ENCODE measurements around the gene SORCS2.

The SORCS2 gene

DNA sequence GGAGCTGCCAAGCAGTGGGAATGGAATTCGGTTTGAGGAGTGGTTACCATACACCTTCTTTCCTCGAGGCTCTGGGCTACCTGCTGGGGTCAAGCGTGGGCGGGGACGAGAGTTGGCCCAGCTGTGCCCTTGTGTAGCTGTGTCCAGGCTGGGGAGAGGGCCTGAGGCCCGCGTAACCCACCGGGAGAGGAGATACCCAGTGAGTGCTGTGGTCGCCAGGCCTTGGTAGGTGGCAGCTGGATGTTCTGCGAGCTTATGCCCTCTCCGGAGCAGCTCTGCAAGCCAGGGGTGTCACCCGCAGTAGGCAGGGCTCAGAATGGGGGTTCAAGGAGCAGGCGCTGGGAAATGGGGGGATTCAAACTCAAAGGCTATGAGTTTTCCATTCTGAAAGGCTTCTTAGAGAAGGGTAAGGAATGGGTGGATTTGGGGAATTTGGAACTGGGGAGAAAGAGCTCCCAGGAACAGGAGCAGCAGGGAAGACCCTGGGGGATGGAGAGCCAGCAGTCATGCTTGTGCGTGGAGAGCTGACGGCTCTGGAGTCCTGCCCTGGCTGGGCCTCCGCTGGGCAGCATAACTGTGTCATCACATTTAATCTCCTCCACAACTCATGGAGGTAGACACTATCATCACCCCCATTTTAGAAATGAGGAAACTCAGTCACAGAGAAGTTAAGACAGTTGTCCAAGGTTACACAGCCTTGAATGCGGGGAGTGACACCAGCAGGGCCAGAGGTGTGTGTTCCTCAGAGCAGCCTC, 117.5 kb downstream of the SORCS2 start:
- no peak for DNase-seq

DNA sequence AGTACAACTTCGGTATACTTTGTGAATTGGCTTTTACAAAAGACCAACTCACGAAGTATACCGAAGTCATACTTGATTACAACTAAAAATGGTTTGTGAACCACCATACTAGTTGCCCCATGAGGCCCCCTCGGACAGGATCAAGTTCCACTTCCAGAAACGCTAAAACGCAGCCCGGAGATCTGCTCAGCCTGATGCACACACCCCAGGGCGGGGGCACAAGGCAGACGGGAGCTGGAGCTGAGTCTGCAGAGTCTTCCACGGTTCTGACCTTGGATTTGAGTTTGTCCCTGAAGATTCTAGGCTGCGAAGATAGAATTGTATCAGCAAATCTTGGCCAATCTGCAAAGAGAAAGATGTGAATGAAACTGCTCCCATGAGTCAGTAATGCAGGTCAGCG, 118.1 kb downstream of the SORCS2 start:
- no peak for DNase-seq

DNA sequence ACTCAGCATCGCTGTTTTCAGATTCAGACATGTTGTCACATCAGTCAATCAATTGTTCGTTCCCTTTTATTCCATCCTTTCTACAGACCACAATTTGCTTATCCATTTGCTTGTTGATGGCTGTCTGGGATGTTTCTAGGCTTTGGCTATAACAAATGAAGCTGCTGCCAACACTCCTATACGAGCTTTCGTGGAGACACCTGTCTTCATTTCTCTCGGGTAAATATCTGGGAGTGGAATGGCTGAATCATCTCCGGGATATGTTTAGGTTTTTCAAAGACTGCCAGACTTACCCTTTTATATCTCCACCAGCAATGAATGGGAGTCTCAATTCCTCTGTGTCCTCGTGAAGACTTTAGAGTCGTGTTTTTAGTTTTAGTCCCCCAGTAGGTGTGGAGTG, 118.9 kb downstream of the SORCS2 start:
- DNase-seq: no peak

DNA sequence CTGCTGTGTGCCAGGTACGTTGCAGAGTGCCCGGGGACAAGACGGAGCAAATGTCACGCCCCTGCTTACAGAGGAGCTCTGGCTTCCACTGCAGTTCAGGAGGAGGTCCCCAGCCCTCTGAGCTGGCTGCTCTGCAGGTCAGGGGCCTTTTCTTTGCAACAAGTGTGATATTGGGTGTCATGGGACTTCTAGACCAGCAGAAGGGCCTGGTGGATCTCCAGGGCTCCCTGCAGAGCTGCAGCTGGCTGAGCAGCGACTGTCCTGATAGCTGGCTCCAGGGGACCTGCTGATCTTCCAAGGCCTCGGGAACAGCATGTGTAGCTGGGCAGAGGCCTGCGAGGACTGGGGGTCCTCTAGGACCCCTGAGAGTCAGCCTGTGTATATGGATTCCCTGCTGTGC, 120.4 kb downstream of the SORCS2 start:
- no peak for DNase-seq

DNA sequence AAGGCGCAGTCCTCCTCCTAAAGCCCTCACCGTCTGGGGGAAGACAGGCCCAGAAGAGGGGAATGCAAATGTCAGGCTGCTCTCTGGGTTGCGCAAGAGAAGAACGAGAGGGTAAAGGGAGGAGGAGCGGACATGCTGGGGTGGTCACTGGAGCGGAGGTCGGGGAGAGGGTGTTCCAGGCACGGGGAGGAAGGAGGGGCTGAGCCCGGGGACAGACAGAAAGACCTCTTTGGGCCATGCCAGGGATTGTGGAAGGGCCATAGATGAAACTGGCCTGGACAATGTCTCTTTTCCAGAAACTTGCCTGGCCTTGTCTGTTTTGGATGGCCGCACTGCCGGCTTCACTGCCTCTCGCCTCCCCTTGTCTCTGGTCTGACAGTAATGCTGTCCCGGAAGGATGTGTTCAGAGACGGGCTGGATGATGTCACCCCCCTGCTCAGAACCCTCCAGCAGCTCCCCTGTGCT, 121.0 kb downstream of the SORCS2 start:
- DNase-seq: no peak

- DNase-seq: no peak
Observed at GRCh38 chr4:7313991-7314390, 121.7 kb downstream of the SORCS2 start.

GRCh38 chr4:7315286-7315685, 122.9 kb downstream of the SORCS2 start:
- DNase-seq: no peak

GRCh38 chr4:7315935-7316334, 123.6 kb downstream of the SORCS2 start:
- no peak for DNase-seq

DNA sequence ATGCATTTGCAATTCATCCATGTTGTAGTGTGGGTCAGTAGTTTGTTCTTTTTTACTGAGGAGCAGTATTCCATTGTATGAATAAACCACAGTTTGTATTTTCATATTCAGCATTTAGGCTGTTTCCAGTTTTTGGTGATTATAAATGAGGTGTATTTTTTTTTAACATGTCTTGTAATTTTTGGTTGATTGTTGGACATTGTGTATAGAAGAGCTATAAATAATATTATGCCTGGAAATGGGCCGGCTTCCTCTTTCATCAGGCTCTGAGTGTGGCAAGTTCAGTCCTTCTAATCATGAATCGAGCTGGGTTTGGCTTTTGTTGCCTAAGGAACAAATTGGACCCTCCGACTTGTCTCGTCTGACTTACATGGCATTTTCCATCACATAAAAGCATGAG, 126.7 kb downstream of the SORCS2 start:
- DNase-seq: no peak

DNA sequence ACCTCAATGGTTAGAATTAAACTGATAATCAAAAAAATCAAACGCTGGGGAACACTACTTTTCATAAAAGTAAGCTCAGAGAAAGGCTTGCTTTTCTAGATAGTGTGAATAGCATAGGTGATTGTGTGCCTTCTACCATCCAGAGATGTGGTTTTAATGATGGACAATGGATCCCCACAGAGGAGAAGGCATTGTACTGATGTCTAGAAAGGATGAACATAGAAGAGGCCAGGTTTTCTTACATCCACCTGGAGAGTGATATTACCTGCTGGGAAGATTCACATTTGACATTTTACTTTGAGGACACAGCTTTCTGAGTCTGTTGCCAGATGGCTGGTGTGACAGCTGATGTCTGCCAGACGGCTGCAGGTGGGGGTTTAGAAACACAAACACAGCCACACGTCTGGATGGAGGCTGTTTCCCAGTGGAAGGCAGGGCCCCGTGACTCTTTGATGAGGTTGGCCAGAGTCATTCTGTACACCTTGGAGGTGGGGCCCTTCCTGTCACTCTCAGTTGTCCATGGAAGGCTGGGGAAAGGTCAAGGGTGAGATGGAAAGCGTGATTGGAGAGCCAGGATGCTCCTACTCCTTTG, 128.0 kb downstream of the SORCS2 start:
- no peak for DNase-seq

DNA sequence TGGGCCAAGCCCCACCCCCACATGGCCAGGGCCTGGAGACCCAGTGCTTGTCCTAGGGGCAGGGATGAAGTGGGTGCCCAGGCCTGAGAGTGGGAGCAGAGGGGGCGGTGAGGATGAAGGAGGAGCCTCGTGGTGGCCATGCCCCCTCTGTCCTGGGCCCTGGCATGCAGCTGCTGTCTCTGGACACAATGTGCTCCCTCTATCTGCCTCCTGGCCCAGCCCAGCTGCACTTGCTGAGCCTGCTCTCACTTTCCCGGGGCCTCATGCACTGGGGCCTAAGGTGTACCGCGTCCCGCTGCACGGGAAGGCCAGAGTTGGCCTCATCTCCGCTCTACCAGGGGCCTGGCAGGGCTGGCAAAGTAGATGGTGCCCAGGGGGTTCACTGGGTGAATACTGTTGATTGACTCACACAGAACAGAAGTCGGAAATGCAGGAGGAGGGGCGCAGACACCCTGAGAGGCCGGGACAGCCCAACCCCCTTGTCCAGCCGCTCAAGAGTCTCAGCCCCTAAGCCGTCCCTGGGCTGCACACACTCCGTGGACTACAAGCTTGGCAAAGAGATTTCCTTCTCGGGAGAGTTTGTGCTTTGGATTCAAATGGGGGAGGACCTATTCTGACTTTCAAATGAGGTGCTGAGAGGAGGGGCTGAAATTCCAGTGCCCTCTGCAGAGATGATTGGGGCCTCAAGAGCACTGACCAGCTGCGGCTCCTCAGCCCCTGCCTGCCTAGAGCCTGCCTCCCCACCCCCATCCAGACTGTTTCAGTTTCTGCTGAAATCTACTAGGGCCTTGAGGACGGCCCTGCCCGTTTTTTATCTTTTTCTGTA, 130.0 kb downstream of the SORCS2 start:
- no peak for DNase-seq

DNA sequence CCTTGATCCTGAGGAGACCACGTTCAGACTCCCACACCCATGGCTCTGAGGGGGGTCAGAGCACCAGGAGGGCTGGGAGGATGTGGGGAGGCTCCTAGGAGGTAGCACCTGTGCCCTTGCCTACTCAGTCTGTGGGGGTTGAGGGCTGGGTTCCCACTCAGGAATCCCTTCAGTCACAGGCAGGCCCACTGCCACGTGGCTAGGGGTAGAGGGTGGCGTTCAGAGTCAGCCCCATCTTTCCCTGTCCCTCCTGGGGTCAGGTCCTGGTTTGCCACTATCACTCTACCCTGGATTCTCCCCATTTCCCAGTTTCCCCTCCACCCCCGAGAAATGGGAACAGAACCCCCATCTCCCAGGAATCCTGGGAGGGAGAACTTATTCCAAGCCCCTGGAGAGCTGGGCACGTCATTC, 131.1 kb downstream of the SORCS2 start:
- no peak for DNase-seq

- no peak for DNase-seq
Observed at GRCh38 chr4:7323872-7324650, 131.7 kb downstream of the SORCS2 start.

DNA sequence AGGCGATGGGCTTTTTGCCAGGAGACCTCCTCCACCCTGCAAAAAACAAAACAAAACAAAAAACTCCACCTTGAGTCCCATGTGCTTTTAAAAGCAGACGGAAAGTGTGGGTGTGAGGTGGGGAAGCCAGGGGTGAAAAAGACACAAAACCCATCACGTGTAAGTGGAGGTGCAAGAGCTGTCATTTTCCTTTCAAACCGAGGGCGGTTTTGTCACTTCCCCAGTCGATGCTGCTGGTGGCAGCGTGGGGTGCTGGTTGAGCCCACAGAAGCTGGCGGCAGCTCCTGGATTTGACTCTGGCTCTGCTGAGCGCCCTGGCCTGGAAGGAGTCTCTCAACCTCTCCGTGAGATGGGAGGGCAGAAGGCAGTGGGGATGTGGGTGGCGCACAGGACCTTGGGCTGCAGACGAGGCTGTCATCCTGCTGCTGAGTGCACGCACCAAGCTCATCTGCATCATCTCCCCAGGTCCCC, 132.3 kb downstream of the SORCS2 start:
- no peak for DNase-seq

GRCh38 chr4:7325541-7325940, 133.2 kb downstream of the SORCS2 start:
- DNase-seq: no peak

DNA sequence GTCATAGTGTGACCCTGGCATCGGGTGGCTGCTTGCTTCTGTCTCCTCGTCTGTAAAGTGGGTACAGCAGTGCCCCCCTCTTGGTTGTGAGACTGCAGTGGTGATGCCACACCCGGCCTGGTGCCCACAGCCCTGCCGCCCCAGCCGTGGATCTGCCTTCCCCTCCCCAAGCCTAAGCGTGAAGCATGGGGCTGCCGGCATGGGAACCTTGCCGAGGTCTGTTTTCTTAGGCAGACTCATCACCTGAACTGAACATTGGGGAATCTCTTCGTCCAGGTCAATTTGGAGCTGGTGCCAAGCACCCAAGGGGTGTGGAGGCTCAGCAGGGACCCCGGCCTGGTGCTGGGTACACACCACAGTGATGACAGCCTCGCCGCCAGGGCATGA, 134.0 kb downstream of the SORCS2 start:
- DNase-seq: no peak

GRCh38 chr4:7326693-7327340, 134.5 kb downstream of the SORCS2 start:
- no peak for DNase-seq

DNA sequence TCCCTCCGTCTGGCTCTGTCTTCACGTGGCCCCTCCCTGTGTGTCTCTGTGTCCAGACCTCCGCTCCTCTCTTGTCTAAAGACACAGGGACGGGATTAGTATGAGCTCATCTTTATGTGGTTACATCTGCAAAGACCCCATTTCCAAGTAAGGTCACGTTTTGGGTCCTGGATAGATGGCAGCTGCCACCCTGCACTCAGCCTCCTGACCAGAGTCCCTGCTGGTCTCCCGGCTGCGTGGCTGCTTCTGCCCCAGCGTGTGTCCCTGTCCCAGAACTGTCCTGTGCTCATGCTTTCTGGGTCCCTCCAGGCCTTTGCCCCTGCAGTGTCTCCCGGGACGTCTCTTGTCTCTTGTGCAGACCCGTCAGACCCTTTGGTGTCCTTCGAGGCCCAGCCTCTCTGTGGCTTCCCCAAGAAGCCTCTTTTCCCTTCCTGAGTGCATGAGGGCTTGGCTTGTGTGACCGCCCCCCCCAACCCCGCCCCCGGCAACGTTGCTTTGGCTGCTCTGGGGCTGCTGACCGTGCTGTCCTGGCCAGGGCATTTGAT, 135.1 kb downstream of the SORCS2 start:
- DNase-seq: no peak

DNA sequence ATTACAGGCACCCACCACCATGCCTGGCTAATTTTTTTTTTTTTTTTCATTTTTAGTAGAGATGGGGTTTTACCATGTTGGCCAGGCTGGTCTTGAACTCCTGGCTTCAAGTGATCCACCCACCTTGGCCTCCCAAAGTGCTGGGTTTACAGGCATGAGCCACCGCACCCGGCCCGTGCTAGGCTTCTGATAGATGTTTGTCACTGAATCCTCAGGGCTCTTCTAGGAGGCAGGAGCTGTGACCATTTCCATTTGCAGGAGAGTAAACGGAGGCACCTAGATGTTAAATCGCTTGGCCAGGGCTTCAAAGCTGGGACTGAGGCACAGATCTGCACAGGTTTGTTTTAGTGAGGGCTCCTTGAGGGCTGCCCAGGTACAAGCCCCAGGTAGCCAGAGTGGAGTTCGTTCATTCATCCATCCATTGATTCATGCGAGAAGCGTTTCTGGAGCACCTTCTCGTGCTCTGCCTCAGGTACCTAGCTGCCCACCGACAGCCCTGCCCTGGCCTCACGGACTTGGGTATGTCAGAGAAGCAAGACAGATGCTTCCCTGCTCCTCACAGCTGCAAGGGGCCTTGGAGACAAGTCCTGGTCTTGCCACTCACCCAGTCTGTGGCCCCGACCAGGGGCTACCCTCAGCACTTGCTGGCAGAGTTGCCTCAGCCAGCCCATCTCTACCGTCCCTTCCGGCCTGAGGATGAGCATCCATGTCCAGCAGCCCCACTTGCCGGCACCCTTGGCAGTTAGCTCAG, 136.0 kb downstream of the SORCS2 start:
- no peak for DNase-seq

DNA sequence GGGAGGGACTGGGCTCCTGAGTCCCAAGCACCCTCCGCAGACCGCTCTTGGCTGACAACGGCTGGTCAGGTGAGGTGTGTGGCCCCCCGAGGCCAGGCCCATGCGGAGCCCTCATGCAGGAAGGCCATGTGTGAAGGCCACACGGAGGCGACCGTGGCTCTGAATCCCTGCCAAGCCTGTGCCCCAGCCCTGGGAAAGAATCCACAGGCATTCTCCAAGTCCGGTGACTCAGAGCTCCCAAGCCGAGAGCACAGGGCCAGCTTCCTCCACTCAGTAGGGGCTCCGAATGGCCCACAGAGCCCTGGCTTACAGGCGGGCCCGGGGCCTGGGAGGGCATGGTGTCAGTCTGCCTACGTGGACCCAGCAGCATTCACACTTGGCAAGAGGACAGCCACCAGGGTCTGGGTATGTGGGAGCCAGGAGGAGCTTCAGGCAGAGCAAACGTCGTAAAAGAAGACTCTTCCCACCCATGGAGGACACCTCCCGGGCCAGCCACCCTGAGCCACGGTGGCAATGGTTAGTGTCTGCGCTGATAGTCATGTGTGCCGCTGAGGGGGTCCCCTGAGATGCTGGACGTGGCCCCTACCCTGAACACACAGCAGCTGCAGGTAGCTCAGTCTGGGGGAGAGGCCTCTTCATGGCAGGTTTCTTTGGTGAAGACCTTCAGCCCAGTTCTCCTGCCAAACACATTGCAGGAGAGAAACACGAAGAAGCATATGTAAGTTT, 136.7 kb downstream of the SORCS2 start:
- no peak for DNase-seq
